Mesenteric fat pad (tissue), 1 donor: ENCODE measurements around the gene INTS11. TPM values are rescaled to one million over a fixed set of nuclear protein-coding genes. Genes with fewer than 3 reads are reported as not detected.

Source experiments
- DNase-seq: peaks from one replicate; pipeline ENCODE4 v3.0.0-alpha.2; 2020; ENCODE audit warnings: low spot score
- total RNA-seq: library from RNA; stranded (reverse); fragmentation: NEBNext Ultra II Directional; extraction: Animal tissue kit (Norgen Biotek cat#: 25700); gene quantifications from one replicate; pipeline ENCODE4 v1.2.1, GENCODE V29; 2021
- donor health status: DM: yes; HTN: yes; CAD: no.

The INTS11 gene
- total RNA-seq, 1 donor from 2014 or later: 74.7 TPM

DNA sequence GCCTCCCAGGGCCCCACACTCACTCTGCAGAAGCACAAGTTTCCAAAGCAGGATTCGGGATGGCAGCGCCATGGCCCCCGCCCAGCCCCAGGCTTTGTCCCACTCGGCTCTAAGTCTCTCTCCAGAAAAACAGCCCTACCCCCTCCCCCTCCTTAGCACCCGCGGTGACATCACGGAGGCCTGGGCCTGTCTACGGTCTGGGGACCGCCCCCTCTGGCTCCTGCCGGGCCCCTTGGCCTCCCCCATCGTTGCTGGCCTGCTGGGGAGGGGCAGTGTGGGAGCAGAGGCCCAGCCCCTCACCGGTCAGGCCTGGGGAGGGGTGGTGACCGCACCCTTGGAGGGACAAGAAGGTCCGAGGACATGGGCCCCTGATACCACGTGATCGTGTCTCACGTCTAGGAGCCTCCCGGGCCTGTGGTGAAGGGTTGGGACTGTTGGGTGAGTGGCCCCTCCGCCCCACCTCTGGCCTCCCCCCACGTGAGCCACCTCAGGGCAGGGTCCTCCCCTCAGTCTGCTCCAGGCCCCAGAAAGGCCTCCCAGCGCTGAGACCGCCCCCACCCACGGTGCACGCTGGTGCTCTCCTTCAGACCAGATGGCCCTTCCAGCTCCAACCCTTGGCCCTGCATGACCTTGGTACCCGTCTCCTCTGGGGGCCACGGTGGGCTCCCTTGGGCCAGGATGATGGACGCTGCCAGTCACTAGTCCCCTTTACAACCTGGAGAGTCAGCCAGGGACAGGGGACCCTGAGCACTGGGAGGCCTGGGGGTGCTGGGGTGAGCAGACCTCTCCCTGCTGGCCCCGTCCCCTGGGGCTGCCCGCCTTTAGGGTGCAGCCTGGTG, 34.2 kb upstream of the INTS11 start, which contains the start of gene MXRA8:
Gene MXRA8, minus strand, starts transcription at position 123 of the 839 bp plus-strand sequence. Its CDS starts 51 bp downstream, at position 72.
- no peak for DNase-seq

DNA sequence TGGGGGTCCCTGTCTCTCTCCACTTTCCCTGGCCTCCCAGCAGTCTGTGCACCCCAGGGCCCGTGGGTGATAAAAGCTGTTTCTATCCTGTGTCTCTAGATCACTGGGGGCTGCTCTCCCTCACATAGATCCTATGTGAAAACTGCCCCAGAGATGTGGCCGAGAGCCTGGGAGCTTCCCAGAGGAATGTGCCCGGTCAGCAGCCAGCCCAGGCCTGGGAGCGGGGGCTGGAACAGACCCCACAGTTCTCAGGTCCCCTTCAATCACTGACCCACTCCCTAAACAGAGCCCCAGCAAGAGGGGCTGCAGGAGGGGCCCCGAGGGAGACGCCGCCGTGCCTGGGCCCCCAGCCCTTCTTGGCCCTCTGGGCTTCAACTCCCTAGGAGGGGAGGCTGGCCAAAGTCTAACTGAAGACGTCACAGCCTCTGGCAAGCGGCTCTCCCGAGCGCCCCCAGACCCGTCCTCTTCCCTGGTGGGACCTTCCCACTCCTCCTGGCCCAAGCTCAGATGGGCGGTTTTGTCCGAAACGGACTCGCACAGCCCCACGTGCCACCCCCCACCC, 33.5 kb upstream of the INTS11 start:
- no peak for DNase-seq

DNA sequence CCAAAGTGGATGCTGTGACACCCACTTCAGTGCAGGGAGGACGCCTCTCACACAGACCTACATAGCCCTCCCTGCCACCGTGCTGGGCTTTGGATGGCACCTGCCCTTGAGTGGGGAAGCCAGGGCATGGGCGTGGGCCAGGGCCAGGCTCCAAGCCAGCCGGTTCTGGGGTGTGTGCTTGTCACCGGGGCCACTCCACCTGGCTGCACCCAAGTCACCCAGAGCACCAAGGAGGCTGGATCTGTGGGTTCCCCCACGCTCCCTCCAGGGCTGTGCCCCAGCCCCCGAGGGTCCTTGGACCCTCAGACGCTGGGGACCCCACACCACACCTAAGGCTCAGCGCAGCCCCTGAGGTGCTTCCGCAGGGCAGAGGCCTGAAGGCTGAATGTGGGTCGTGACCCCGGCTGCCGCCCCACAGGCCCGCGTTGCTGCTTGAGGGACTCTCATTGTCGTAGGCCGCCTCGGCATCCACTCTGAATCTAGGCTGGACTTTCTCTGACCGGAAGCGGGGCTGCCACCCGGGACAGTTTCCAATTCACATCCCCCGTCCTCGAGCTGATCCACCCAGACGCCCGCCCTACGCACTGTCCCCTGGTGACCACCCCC, 32.4 kb upstream of the INTS11 start:
- no peak for DNase-seq

DNA sequence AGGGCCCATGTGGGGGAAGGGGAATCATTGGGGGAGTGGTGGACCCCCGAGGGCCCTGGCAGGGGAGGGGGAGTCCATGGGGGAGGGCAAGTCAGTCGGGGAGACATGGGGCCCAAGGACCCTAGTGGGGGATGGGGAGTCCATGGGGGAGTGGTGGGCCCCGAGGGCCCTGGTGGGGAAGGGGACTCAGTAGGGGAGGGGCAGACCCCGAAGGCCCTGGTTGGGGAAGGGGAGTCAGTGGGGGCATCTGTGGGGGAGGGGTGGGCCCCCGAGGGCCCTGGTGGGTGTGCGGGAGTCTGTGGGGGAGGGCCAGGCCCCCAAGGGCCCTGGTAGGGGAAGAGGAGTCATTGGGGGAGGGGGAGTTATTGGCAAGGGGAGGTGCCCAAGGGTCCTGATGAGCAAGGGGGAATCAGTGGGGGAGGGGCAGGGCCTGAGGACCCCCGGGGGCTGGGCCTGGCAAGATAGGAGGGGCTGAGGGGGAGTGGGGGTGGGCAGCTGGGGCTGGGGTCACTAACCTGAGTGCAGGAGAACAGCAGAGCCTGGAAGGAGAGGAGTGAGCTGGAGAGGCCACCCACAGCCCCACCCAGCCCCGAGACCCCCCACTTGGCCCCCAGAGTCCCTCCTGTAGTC, 31.8 kb upstream of the INTS11 start:
- no peak for DNase-seq

GRCh38 chr1:1355416-1355815, 31.0 kb upstream of the INTS11 start:
- no peak for DNase-seq

DNA sequence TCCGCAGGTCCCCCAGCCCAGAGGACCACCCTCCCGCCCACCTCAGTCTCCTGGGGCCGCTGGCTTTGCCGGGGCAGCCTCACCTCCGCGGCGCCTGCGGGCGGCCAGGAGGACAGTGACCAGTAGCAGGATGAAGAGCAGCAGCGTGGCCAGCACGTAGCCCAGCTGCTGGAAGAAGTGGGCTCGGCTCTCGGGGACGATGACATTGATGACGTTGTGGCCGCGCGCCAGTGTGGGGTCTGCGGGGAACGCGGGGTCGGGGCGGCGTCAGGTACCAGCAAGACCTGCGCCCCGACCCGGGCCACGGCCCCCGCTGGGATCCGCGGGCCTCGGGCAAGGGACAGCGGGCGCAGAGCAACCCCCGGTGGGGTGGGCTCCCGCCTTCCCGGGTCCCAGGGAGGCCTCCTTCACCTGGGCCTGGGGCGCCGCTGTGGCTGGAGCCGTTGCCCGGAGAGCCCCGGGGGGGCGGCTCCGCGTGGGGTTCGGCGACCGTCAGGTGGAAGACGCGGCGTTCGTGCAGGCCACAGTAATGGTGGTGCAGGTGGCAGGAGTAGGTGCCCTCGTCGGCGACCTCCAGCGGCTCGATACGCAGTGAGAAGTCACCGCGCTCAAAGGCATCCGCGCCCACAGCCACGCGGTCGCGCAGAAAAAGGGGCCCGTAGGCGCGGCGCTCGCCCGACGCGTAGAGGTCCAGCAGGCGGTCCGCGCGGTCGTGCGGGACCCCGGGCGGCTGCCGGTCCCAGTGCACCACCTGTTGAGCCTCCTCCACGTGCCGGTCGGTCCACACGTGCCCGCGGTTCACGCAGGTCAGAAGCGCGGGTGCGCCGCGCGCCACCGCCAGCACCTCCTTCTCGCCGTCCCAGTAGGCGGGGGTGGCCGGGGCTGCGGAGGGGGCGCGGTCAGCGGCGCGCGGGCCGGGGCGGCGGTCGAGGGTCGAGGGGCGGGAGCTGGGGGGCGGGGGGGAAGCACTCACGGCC, 30.1 kb upstream of the INTS11 start:
- no peak for DNase-seq

DNA sequence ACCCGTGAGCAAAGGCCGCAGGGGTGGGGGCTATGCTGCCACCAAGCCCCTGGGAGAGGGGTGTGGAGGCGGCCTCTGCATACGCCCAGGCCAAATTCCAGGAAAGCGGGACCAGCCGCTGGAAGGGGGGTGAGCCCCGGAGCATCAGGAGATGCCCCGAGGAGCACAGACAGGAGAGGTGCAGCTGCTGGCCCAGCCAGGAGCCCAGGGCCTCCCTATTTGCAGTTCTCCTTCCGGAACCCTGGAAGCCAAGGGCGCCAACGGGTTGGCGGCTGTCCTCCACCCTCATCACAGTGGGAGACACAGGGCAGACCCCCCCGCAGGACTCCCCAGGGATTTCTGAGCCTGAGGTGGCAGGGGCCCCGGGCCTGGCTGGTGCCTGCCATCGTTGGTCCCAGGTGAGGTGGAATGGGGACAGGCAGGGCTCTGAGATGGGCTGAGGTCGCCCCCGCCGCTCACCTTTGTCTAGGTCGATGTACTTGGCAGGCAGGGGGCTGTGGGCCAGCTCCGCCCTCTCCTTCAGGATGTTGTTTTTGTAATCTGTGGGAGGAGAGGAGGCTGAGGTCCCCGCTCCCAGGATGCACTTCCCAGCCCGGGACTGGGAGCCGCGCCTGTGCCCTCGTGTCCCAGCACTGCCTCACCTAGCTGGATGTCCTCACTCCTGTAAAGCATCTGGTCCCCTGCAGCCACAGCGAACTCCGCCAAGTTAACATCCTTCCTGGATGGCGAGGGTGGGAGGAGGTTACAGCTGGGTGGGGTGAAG, 29.1 kb upstream of the INTS11 start:
- DNase-seq: no peak

- DNase-seq: no peak
Measured at GRCh38 chr1:1352786-1353388, 28.4 kb upstream of the INTS11 start.

DNA sequence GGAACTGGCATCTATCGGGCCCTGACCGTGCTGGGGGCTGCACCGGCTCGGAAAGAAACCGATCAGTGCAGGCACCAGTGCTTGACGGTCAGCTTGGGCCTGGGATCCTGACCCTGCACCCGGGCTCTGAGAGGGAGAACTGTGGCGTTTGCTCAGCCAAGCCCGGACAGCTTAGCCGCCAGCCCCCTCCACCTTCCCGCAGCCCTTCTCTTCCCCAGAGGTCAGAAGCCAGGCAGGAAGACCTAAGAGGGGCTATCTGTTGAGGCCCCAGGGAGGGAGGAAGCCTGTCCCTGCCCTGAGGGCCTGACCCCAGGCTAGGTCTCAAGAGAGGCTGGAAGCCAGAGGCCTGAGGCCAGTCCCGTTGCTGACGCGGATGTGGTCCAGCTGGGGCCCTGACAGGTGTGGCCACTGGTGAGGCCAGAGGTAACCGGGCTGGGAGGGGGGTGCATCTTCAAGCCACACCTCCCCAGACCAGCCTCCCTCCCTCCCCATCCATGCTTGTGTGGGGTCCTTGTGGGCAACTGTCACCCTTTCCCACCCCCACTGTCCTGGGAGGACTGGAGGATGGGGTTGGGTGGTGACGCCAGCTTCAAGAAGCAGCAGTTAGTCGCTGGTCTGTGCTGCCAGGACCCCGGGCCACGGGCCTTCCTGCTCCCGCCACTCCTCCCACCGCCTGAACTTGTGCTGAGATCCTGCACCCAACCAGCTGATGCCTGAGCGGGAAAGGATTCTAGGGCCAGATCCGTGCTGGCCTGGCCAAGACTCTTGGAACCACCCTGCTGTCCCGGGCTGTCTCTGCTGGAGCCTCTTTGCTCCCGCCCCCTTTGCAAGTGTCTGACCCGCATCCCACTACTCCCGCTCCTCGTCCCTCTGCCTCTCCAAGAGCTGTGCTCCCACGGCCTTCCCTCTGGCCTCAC, 27.3 kb upstream of the INTS11 start:
- DNase-seq: no peak

- DNase-seq: no peak
Measured at GRCh38 chr1:1349256-1350012, 25.0 kb upstream of the INTS11 start, which contains the start of gene DVL1. Gene DVL1 (minus strand): TSS chr1:1349418. CDS start chr1:1349065, 353 bp downstream.

- no peak for DNase-seq
Measured at GRCh38 chr1:1348420-1349255, 24.2 kb upstream of the INTS11 start.

DNA sequence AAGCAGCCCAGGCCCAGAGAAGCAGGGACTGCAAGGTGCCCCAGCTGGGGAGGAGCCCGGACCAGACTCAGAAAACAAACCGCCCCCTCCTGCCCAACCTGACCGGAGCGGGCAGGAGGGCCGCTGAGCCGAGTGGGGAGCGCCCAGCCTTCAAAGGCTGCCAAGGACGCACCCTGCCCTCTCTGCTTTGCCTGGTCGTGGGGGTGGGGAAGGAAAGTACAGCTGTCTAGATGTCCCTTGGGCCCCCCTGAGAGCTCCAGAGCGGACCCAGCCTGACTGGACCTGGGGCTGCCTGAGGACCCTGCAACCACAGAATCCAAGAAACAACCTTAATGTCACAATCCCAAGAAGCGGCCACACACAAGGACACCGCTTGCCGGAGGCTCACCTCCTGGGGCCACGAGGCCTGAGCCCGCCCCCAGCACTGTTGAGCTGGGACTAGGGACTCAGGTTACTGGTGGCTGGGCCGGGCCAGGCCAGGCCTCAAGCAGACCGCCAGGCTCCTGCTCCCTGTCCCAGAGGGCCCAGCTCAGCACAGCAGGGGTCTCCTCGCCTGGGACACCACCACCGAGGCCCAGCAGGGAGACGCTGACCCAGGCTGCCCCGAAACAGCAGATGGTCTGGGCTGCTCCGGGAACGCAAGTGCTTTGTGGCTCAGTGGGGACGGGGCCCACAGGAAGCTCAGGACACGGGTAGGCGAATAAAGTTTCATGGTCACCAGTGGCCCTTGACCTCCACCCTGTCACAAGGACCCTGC, 23.4 kb upstream of the INTS11 start:
- no peak for DNase-seq

DNA sequence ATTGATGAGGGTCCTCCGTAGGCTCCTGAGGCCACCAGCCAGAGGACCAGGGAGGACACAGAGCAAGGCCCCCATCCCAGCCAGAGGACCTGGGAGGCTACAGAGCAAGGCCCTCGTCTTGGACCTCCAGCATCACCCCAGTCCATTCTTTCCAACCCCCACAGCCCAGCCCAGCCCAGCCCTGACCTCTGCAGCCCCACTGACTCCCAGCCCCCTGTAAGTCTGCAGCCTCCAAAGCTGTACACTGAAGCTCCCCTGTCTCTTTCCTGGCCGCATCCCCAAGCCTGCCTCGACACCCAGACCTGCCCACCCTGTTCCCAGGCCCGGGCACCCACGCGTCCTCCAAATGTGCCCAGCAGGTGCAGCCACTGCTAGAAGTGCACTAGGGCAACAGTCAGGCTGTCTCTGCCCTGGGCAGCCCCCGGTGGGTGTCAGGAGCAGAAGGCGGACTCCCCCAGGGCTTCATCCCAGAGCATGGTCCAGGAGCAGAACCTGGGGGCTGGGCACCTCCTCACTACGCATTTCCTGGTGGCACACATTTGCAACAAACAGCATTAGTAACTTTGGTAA, 22.7 kb upstream of the INTS11 start:
- DNase-seq: no peak

- no peak for DNase-seq
Measured at GRCh38 chr1:1346501-1346890, 22.0 kb upstream of the INTS11 start.

DNA sequence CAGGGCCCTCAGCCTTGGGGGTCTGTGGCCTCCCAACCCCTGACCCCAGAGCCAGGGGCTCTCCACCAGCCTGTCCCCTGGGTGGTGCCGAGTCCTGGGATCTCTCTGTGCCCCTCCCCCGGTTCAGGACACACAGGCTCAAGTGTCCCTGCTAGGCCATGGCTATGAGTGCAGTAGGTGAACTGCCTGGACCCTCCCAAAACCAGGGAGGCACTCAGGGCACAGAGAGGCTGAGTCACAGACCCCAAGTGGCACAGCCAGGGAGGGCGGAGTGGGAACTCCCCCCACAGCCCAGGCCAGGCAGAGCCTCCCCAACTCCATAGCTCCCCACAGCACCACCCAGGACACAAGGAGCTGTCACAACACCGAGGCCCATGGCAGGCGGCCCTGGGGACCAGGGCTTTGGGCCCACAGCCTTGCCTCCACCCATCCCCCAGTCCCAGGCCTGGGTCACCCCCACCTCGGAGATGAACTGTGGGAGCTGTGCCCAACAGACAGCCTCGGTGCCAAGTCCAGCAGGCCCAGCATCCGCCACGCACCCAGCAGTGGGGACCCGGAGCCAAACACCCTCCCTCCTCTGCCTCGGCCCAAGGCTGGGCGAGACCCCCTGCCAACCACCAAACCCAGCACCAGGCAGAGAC, 21.5 kb upstream of the INTS11 start:
- no peak for DNase-seq
